SW 1271 (cell line): ENCODE results near the gene CLPTM1.

Experiments used
- DNase-seq, 2 experiments: peaks; one replicate each; lab custom pipeline; 2025; lab: John Stamatoyannopoulos, UW

CLPTM1 gene

DNA sequence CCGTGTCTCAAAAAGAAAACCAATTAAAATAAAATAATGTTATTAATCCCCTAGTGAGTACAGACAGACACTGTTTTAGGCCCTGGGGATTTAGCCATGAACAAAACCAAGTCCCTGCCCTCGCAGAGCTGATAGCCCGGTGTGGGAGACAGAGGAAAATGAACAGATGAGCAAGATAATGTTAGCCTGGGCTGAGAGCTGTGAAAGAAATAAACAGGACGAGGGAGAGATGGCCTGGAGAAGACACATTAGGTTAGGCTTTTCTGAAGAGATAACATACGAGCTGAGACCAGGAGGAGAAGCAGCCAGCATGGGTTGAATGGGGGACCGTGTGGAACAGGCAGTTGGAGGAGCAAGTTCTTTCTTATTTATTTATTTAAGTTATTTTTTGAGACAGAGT is 55.1 kb downstream of the CLPTM1 start:
- no peak for DNase-seq

DNA sequence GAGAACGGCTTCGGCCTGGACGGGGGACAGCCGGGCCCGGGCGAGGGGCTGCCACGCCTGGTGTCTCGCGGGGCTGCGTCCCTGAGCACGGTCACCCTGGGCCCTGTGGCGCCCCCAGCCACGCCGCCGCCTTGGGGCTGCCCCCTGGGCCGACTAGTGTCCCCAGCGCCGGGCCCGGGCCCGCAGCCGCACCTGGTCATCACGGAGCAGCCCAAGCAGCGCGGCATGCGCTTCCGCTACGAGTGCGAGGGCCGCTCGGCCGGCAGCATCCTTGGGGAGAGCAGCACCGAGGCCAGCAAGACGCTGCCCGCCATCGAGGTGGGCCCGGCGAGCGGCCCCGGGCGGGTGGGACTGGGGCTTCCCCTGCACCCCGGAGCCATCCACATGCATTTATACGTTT is 56.8 kb downstream of the CLPTM1 start:
- no peak for DNase-seq

DNA sequence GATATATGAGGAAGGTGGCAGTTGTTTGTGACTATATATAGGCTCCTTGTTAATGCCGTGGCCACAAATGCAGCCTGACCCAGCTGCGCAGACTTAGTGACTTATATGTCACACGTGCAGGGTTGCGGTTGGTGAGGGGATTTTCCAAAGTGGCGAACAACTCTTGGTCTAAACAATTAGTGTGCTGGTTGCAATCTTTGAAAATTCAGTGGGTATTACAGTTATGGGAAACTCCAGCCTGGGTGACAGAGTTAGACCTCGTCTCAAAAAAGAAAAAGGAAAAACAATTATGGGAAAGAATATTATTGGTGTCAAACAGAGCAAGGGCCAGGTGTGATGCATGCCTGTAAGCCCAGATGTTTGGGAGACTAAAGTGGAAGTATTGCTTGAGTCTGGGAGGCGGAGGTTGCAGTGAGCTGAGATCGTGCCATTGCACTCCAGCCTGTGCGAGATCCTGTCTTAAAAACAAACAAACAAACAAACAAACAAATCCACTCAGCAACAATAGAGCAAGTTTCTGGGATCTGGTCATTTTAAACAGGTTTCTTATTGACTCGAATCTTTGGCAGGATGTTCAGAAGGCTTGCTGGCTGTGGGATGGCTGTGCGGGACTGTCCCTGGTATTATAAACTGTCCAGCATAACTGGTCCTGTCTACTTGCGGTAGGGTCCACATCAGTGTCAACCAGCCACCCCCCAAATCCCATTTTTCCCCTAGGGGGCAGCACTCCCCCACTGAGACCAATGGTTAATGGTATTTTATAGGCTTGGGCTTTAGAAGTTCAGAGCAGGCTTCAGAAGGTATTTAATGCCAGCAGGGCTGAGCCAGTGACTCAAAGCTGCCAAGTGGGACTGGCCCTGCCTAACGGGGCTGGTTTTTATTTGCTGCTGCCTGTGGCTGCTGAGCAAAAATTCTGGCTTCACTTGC is 61.5 kb downstream of the CLPTM1 start:
- peak; percentile 11 to 53 for DNase-seq

DNA sequence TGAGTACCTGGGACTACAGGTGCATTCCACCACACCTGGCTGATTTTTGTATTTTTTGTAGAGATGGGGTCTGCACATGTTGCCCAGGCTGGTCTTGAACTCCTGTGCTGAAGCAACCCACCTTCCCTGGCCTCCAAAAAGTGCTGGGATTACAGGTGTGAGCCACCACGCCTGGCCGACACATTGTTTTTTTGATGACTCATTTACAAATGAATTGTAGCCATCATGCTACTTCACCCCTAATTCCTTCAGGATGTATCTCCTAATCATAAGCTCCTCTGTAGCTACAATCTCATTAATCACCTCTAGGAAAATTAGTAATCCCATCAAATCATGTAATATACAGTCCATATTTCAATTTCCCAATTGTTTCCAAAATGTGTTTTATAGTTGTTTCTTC is 64.0 kb downstream of the CLPTM1 start:
- DNase-seq = no peak

- no peak for DNase-seq
Observed at GRCh38 chr19:45020071-45020470, 64.9 kb downstream of the CLPTM1 start.

DNA sequence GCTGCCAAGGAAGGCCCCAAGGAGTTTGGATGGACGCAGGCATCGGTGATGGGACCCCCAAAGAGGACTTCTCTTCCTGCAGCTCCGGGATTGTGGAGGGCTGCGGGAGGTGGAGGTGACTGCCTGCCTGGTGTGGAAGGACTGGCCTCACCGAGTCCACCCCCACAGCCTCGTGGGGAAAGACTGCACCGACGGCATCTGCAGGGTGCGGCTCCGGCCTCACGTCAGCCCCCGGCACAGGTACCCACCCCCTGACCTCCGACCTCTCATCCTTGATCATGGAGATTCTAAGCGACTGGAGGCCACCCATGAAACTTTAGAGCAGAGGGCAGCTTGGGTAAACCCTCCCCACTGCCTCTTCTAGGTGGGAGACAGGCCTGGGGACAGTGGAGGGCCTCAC is 66.8 kb downstream of the CLPTM1 start:
- DNase-seq = no peak

DNA sequence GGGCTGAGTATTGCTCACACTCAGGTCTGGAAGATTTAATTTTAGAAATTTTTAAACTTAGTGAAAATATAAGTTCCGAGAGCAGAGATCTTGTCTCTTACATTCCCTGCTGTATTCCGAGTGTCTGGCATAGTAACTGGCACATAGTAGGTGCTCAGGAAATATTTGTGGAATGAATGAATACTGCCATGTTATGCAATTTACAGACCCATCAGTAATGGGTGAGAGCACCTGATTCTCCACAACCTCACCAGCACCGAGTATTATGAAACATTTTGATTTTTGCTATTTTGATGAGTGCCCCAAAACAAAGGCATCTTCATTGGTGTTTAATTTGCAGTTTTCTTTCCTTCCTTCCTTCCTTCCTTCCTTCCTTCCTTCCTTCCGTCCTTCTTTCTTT is 67.9 kb downstream of the CLPTM1 start:
- DNase-seq = no peak

GRCh38 chr19:45025264-45025663 is 70.1 kb downstream of the CLPTM1 start:
- DNase-seq = no peak

DNA sequence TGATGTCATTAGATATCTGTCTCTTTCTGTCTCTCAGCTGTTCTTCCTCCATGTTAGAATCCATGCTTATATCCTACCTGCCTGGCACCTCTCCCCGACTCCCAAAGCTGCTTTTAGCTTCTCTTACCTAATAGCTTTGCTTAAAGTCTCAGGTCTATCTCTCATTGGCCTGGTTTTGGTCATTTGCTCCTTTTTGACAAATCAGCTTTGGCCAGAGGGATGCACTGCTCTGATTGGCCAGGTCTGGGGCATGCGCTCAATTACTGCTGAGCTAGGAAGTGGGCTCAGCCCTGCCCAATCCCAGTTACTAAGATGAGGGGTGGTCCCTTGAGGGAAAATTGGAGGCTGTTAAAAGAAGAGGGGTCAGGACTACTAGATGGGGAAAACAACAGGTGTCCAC is 72.2 kb downstream of the CLPTM1 start:
- DNase-seq = no peak

- no peak for DNase-seq
Observed at GRCh38 chr19:45030825-45031224, 75.6 kb downstream of the CLPTM1 start.

DNA sequence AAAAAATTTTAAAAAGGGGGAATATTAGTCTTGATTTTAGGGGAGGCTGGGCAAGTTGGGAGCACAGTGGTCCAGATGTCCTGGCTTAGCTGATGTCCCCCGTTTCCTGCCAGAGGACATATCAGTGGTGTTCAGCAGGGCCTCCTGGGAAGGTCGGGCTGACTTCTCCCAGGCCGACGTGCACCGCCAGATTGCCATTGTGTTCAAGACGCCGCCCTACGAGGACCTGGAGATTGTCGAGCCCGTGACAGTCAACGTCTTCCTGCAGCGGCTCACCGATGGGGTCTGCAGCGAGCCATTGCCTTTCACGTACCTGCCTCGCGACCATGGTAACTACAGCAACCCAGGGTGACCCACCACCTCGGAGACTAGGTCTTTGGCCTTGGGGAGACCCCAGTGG is 77.2 kb downstream of the CLPTM1 start:
- no peak for DNase-seq

DNA sequence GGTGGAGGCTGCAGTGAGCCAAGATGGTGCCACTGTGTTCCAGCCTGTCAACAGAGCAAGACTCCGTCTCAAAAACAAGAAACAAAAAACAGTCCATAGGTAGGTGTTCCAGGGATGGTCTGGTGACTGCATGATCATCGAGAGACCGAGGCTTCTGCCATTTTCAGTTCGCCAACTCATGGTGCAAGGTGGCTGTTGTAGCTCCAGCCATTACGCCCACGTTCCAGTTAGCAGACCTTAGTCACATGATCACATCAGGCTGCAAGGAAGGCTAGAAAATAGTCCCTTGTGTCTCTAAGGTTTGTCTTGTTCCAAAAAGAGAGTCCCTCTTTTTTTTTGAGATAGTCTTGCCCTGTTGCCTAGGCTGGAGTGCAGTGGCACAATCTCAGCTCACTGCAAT is 80.6 kb downstream of the CLPTM1 start:
- DNase-seq = no peak

DNA sequence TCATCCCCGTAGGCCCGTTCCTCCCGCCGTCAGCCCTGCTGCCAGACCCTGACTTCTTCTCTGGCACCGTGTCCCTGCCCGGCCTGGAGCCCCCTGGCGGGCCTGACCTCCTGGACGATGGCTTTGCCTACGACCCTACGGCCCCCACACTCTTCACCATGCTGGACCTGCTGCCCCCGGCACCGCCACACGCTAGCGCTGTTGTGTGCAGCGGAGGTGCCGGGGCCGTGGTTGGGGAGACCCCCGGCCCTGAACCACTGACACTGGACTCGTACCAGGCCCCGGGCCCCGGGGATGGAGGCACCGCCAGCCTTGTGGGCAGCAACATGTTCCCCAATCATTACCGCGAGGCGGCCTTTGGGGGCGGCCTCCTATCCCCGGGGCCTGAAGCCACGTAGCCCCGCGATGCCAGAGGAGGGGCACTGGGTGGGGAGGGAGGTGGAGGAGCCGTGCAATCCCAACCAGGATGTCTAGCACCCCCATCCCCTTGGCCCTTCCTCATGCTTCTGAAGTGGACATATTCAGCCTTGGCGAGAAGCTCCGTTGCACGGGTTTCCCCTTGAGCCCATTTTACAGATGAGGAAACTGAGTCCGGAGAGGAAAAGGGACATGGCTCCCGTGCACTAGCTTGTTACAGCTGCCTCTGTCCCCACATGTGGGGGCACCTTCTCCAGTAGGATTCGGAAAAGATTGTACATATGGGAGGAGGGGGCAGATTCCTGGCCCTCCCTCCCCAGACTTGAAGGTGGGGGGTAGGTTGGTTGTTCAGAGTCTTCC is 82.4 kb downstream of the CLPTM1 start:
- no peak for DNase-seq

DNA sequence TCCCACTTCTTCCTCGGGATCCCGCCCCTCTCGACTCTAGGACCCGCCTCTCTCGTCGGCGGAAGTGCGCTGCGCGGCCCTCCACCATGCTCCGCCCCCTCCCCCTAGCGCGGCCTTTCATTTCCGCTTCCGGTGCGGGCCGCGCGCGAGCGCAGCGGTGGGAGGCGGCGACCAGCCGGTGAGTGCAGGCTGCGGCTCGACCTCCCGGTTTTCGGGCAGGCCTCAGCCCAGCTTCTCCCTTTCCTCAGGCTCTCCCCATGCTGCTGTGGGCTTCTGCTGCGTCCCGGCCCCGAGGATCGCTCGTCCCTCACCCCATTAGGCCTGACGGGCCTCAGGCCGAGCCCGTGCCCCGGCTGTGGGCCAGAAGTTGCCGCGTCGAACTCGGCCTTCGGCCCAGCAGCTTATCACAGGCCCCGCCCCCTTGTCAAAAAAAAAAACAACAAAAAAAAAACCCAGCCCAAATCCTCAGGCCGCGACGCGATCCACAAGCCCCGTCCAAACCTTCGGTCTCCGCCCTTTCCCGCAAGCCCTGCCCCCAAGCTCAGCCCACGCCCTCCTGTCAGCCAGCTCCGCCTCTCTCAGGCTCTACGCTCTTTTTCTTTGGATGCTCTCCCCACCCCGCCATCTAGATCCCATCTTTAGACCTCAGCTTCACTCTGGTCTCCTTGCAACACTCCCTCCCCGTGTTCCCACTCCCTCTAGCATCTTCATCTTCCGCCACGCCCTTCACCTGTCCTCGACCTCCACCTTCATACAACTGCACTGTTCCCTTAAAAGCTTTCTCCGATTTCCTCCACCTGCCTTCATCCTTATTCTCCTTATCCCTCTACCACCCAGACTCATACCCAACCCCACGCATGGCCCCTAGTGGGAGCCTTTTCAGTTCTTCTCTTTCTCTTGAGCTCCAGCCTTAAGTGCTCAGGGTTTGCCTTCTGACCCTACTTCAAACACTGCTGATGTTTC is 84.0 kb downstream of the CLPTM1 start, which contains the start of gene CLASRP:
Gene CLASRP (plus strand): TSS at position 115 of the 963 bp plus-strand sequence. CDS start 1,168 bp downstream, outside the sequence.
- peak; percentile 46 to 80 for DNase-seq

GRCh38 chr19:45040059-45040771 is 85.0 kb downstream of the CLPTM1 start:
- DNase-seq = no peak

GRCh38 chr19:45041125-45041524 is 85.9 kb downstream of the CLPTM1 start:
- DNase-seq = no peak
